ENCODE data around the gene ADAMTS16.

The ADAMTS16 gene

DNA sequence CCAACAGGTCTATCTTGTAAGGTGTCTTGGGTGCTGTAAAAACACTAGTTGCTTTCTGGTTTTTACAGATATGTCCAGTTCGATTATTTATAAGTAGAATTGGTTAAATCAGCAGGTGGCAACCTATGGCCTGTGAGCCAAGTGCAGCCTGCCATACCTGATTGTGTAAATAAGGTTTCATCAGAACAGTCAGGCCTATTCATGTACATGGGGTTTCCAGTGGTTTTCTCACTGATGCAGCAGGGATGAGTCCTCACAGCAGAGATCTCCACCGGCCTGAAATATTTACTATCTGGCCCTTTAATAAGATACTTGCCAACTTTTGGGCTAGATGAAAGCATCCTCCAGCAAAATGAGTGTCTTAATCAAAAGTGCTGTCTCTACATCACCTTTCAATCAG, 149.4 kb downstream of the ADAMTS16 start:
- DNase-seq (ENCODE audit: low spot score): no peak

DNA sequence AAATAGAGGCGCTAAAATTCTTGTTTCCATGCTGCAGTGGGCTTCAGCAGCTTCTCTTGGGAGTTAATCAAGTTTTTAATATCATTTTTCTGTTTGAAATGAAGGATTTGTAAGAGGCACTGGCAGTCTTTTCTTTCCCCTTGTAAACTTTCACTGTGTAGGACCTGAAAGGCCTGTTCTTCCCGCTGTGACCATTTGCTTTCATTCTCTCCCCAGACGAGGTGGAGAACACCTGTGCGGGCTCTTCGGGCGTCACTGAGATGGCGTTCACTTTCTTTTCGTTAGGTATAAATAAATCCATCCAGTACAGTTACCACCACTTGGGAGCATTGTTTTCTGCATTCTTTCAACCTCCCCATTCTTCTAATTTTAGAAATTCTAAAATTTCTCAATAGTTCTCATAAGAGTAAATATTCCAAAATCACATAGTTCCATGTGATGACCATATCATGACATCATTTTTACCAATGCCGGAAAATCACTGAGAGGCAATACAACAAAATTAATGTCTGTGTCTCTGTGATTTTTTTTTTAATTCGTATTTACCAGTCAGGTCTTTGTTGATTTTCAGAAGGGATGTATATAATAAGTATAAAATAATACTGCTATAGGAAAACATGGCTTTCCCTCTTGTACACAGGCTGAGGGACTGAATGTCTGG, 150.7 kb downstream of the ADAMTS16 start:
- DNase-seq (ENCODE audit: low spot score): no peak

DNA sequence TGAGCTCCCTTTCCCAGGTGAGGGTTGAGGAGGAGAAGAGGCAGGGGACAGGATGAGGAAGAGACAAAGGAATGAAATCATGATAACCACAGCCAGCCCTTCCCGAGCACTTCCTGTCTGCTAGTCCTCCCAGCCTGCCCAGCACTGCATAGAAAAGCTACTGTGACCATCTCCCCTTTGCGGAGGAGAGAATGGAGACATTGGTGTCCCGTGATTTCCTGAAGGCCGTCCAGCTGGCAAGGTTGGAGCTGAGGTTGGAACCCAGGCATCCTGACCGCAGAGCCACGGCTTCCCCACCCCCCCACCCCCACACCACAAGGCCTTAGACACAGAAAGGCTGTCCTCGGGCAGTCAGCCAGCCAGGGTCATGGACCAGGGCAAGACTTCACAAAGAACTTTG, 151.2 kb downstream of the ADAMTS16 start:
- no peak for DNase-seq (ENCODE audit: low spot score)

DNA sequence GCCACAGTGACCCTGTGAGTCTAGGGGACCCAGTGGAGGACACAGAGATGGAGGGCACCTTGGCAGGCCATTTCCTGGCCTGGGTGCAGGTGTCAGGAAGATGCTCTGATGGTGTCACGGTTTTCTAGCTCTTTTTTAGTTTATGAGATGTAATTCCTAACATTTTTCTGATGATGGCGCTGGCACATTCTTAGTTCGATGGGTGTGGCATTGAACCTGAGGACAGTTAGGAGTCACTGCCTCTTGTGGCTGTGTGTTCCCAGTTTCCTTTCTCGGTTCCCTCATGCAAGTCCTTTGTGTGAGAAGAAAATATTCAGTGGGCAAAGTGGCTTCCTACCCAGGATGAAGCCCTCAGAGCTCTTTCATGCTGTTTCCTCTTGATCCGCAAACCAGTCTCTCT, 152.9 kb downstream of the ADAMTS16 start:
- DNase-seq (ENCODE audit: low spot score): no peak

DNA sequence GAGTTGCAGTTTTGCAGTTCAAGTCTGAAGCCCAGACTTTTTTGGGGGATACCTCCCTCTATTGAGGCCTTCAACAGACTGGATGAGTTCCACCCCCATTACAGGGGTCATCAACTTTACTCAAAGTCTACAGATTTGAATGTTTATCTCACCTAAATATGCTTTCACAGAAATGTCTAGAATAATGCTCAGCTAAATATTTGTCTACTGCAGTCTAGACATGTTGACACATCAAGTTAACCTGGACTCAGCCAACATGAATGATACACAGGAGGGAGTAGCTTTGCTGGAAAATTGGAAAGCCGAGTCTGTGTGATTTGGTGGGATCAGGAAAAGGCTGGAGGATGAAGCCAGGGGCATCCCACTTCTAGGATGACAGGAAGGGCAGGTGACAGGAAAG, 154.3 kb downstream of the ADAMTS16 start:
- DNase-seq (ENCODE audit: low spot score): no peak

DNA sequence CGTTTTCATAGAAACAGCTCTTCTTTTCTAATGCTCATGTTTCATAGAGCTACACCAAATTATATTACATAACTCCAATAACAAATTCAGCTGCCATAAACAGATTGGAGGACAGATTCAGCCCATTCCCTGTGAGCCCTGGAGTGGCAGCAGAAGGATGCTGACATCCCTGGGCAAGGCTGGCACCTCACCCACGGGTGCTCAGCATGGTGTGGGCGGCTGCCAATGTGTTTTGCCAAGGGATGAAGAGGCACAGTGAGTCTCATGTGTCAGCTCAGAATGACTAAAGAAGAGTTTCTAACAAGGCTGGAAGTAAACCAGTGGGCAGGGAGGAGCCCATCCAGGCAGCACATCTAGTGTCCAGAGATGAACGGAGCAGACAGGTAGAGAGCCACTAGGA, 155.2 kb downstream of the ADAMTS16 start:
- DNase-seq (ENCODE audit: low spot score): no peak

DNA sequence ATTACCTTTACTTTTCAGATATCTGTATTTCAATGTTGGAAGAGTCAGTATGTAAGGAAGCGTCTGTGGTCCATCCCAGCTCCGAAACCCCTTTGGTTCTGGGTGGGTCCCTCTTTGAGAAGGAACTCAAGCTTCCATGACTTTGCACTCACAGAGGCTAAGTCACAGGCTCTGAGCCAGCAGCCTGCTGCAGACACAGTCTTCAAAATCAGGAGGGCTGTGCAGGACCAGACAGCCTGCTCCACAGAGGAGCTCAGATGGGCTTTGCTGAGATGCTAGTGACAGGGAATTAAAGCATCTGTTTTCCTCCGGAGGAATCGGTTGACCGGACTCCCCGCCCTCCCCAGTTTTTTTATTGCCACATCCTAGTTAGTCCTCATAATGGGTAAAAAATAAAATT, 155.9 kb downstream of the ADAMTS16 start:
- no peak for DNase-seq (ENCODE audit: low spot score)

DNA sequence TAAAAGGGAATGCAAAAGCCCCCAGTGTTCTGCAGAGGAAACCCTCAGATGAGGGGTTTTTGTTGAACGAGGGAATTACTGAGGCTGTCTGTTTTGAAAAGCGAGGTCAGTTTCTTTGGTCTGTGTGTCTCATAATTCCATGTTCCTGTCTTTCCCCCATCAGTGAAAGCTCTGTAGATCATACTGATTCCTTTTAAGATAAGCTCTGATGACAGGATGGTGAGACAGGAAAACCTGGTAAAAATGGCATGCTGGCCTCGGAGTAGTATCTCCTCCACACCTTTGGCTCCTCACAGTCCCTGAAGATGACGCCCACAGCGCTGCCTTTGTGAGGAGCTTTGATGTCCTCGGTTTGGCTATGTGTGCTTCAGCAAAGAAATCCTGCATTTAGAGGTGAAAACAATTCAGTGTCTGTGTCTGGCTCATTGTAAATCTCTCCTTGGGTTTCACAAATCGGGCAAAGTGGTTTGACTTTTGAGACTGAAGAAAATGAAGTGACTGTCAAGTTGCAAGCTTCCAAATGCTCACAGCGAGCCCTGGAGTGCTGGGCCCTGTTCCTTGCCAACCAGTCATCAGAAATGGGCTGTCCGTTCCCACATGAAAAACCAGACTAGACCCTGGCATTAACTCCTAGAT, 157.4 kb downstream of the ADAMTS16 start:
- DNase-seq (ENCODE audit: low spot score): no peak

DNA sequence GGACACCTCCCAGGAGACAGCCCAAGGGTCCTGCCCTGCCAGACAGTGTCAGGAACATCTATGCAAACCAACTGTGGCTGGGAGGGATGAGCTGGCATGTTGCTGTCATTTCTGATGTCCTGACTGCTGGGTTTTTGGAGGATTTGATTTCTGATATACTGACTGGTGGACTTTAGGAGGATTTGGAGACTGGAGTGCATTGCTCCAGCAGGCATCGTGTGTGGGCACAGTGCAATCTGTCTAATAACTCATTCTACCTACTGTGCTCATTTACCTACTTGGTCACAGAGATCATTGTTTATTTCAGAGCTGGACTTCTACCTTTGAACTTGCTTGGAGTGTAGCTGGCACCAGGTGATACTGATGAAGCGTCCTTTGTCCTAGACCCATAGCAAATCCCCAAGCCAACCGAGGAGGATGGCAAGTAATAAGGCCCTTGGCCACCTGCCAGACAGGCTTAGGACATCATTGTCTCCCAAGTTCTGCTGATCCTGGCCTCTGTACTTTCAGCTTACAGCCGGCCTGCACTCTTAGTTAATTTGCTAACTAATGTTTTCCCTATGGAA, 158.0 kb downstream of the ADAMTS16 start:
- DNase-seq (ENCODE audit: low spot score): no peak

DNA sequence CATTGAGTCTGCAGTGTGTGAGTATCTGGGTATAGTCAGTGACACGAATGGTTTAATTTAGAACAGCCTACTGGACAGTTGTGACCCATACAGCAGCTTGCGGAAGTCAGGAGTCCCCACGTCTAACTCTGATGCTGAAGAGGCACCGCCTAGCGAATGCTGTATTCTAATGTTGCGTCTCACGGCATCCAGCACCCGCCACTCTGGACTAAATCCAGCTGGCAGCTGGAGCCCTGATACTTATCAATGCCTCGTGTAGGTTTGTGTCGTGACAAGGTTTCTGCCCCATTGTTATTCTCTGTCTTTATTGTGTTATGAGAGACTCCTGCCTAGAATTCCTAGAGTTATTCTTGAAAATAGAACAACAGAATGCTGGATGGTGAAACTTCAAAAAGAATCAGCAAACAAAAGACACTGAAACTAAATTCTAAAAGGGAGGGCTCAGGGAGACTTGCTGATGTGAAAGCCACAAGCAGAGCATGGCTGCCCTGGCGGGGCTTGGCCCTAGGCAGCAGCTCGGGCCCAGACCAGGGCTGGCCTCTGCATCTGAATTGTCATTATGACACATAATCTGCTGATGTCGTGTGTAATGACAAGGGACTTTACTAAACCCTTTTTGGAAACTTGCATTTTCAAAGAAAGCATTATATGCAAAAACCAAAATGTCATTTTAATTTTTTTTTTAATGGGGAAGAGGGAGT, 158.9 kb downstream of the ADAMTS16 start:
- no peak for DNase-seq (ENCODE audit: low spot score)

DNA sequence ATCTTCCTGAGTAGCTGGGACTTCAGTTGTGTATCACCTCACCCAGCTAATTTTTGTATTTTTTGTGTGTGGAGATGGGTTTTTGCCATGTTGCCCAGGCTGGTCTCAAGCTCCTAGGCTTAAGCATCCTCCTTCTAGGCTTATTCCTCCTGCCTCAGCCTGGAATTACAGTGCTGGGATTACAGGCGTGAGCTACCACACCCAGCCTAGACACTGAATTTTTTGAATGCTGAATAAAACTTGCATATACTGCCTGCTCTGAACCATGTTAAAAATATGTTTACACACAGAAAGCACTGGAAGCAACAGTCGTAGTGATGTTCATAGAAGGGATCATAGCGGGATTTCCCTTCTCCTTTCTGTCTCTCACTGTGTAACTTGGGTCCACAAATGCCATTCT, 161.0 kb downstream of the ADAMTS16 start:
- no peak for DNase-seq (ENCODE audit: low spot score)

DNA sequence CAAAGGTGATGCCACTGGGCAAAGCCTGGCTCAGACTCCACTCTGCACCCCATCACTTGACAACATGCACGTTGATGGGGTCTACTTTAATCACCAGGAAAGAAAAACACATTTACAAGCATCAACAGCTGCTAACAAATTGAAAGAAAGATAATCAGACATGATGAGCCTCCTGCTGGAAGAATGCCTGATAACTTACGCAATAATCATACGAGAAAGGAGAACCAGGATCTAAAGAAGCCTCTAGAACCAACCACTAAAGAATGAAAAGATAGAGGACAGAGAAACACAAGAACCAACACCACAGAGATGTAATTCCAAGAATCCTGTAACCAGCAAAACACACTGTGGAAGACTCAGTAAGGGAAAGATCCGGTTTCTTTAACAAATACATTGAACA, 162.1 kb downstream of the ADAMTS16 start:
- no peak for DNase-seq (ENCODE audit: low spot score)

DNA sequence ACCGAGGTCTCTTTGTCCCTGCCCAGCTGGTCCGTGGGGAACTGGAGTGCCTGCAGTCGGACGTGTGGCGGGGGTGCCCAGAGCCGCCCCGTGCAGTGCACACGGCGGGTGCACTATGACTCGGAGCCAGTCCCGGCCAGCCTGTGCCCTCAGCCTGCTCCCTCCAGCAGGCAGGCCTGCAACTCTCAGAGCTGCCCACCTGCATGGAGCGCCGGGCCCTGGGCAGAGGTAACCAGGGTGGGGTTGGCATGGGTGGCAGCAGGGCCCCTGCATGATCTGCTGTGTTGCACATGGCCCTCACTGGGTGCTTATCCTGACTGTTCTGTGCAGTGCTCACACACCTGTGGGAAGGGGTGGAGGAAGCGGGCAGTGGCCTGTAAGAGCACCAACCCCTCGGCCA, 163.1 kb downstream of the ADAMTS16 start:
- no peak for DNase-seq (ENCODE audit: low spot score)

DNA sequence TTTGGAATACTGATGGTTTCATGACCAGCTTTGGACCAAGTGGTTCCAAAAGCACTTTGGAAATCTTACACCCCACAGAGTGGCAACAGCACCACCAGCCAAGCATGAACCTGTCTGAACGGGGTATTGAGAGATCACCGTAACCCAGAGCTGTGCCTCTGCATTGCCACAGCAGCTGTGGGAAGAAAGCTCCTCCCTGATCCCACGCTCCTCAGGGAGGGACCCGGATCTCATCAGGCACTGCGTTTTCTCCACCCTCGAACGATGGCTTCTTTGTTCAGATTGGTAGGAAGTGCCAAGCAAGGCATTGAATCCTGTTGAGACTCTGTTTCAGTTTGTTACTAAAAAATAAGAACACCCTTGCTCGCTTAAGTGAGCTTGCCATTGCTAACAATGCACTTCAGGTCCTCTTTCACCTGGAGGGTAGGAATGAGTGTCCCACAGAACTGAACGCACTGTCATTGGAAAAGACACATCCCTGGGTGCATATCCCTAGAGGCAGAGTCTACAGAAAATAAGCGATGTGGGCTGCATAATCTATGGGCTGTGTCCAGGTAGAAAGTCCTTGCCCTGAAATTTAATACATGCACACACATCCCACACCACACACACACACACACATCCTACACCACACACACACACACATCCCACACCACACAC, 164.4 kb downstream of the ADAMTS16 start:
- DNase-seq (ENCODE audit: low spot score): no peak

DNA sequence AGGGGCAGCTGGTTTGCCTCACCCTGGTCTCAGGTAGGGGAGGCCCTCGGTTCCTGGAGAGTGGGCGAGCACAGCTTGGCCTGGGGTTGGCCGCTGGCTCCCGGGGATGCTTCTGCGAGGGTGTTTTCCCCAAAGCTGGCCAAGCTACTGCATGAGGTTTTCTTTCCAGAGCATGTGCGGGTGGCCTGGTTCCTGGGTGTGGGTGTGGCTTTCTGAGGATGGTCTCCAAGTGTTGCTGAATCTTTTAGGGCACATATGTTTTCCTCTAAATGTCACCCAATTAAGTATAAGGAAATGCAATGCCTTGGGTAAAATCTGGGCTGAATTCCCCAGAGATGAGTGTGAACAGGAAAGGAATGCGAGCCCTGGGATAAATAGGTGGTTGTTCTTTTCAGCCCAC, 166.6 kb downstream of the ADAMTS16 start:
- no peak for DNase-seq (ENCODE audit: low spot score)

DNA sequence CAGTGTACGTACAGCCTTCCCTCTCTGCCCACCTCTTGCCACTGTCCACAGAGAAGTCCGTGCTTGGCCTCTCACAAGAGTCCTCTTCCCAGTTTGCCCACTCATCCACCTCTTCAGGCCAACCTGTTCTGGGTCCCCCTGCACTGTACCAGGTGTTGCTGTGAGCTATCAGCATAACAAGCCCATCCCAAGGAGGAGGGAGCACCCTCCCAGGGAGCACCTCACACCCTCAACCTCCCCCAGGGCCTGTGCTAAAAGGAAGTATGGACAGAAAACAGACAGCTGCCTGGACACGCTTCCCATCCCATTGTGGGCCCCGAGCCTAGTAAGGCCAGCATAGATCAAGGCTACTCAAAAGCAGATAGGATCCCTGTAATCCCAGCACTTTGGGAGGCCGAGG, 168.2 kb downstream of the ADAMTS16 start:
- no peak for DNase-seq (ENCODE audit: low spot score)

DNA sequence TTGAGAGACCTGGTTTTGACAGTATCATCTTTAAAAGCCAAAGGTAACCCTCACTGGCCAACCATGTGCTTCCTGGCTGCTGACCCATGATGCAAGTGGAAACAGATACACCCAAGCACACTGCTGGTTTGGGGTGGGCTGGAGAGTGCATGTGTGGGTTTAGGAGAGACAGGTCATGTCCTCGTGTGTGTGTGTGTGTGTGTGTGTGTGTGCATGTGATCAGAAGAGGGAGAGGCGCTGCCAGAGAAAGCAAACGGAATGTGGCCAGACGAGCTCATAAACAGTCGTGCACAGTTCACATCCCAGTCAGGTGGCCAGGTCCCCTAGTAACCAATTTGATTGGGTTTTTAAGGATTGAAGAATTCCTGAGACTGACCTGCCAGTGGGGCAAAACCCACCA, 169.5 kb downstream of the ADAMTS16 start:
- DNase-seq (ENCODE audit: low spot score): no peak

DNA sequence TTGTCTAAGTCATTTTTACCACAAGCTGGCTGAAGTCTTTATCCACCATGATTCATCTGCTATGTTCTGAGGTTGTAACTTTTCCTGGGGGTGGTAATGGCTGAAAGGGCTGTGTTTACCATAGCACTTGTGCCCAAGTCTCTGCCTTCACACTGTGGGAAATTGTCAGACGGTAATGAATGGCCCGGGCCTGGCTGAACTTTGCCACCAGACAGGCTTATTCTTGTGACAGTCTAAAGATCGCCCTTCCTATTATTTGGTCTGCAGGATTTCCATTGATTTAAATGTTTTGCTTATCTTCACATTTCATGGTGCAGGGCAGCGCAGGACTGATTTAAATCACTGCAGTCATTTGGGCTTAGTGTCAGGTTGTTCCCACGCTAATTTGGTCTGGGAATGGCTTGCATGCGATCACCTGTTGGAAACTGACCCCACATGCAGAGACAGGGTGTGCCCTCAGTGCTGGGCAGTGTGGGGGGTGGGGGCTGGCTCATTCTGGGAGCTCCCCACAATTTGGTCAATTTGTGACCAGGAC, 173.0 kb downstream of the ADAMTS16 start:
- no peak for DNase-seq (ENCODE audit: low spot score)

DNA sequence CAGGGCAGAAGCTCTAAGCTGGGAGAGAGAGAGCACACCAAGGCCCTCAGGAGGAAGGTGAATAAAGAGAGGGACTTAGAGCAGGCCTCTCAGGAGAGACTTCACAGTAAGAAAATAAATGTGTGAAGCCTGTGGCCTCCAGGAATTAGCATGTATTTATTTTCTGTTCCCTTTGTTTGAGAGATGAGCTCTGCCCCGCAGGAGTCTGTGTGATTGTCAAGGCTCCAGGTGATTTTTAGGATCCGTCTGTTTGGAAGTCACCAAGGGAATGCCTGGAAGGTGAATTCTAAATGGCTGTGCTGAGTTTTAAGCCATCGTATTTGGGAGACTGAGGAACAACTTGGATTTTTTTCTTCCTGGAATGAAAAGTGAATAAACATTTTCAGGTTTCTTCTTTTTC, 174.0 kb downstream of the ADAMTS16 start:
- no peak for DNase-seq (ENCODE audit: low spot score)

DNA sequence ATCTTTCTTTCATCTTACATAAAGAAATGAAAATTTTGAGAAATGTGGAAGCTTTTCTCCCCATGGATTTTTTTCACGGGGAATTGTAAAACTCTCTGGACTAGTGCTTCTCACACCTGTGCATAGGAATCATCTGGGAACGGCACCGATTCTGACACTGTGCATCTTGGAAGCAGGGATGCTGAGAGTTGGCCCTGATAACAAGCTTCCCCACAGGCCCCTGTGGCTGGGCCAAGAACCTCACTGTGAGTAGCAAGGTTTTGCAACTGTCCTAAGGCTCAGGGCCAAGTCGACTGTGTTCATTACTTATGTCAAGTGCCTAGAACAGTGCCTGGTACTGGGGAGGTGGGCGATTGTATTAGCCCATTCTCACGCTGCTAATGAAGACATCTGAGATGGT, 174.5 kb downstream of the ADAMTS16 start:
- DNase-seq (ENCODE audit: low spot score): no peak

DNA sequence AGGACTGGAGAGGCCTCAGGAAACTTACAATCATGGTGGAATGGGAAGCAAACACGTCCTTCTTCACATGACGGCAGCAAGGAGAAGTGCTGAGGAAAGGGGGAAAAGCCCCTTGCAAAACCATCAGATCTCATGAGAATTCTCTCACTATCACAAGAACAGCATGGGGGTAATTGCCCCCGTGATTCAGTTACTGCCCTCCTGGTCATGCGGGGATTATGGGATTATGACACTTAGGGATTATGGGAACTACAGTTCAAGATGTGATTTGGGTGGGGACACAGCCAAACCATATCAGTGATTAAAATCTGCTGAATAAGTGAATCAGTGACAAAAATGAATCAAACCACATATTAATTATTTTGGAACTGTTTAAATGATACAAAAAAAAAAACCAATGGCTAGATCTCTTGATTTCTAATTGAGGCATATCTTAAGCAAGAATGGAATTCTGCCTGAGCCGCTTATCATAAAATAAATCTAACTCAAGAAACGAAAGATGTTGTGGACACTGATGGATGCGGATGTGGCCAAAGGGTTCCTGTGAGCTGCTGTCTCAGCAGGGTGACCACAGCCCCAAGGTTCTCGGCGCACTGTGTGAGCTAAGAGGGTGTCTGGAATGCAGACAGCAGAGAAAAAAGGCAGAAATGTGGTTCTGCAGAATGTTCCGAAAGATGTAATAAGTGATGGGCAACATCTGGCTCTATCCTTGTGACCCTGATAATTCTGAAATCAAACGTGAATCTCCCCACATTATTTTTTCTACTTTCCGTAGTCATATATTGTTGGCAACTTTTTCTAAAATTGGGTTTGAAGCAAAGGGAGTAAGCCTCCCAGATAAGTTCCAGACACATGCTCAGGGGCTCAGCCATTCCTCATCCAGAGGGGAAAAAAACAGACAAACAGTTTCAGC, 175.2 kb downstream of the ADAMTS16 start:
- DNase-seq (ENCODE audit: low spot score): no peak
